ENCODE results near the gene TUBB.

Gene TUBB

DNA sequence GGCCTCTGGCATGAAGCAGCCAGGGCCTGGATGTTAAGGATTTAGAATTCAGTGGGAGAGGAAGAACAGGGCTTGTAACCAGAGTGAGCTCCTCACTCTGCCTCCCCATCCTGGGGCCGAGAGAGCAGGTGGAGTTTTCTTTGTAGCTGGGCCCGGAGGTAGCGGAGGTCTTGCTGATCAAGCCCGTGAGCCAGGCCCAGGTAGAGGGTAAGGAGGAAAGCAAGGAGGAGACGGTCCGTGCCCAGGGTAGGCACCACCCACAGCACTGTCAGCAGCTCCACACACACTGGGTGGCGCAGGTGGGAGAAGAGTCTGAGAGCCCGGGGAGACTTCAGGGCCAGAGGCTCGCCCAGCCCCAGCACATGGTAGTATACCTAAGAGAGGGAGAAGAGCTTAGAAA, 31.6 kb upstream of the TUBB start:
- no peak for TF ChIP-seq CTCF (conservative IDR thresholded peaks at IDR 0.05; ENCODE audit: low read depth)
- CTCF ChIA-PET = interaction anchor here (0.7 to 1.0 kb wide), 2 partner anchors 20 to 33 kb away, joined by 3 to 7 read pairs; no protein-coding TSS in a partner anchor
- DNase-seq (ENCODE audit: low spot score) = no peak
- peak overlapping the region; percentile 97 for H3K27ac ChIP-seq
- POLR2A ChIA-PET (ENCODE audit: low non-redundant PET) = no interaction called here

GRCh38 chr6:30689022-30689865, 30.9 kb upstream of the TUBB start:
- CTCF ChIA-PET = interaction anchor here (0.6 to 1.0 kb wide), 4 partner anchors 21 to 236 kb away, joined by 3 to 7 read pairs (median 3); no protein-coding TSS in a partner anchor
- POLR2A ChIA-PET (ENCODE audit: low non-redundant PET) = interaction anchor here (2.9 kb wide), 1 partner anchor 28 kb away, joined by 12 read pairs; the partner anchor contains the start of gene MDC1
- no peak for DNase-seq (ENCODE audit: low spot score)
- no peak for TF ChIP-seq CTCF (conservative IDR thresholded peaks at IDR 0.05; ENCODE audit: low read depth)
- peak overlapping the region; percentile 97 for H3K27ac ChIP-seq

DNA sequence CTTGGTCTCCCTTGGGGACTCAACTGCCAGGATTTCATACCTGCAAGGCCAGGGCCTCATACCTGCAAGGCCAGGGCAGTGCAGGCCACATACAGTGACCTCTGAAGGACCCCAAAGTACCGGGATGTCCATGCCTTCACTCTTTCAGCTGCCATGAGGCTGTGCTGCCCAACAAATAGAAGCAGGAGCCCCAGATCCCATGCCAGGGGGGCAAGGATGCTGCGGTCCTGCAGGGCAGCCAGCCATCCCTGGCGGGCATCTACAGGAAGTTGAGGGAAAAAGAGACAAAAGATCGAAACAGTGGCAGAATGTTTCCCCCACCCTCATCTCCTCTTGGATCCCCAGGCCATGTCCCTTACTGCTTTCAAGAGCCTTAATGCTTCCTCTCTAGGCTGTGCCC, 30.2 kb upstream of the TUBB start:
- POLR2A ChIA-PET (ENCODE audit: low non-redundant PET) = interaction anchor here (0.6 to 2.9 kb wide), 3 partner anchors 13 to 32 kb away, joined by 3 to 12 read pairs (median 3); partner anchors contain the start of gene MDC1
- no peak for TF ChIP-seq CTCF (conservative IDR thresholded peaks at IDR 0.05; ENCODE audit: low read depth)
- no peak for DNase-seq (ENCODE audit: low spot score)
- CTCF ChIA-PET = interaction anchor here (0.7 kb wide), 1 partner anchor 237 kb away, joined by 3 read pairs; no protein-coding TSS in a partner anchor
- H3K27ac ChIP-seq = peak overlapping the region; percentile 97

GRCh38 chr6:30690403-30691207, 29.5 kb upstream of the TUBB start, which contains the start of gene NRM:
Gene NRM (minus strand): TSS chr6:30690984. CDS start chr6:30690974, 10 bp downstream.
- ChIA-PET POLR2A (ENCODE audit: low non-redundant PET) (interaction anchor here (0.6 to 2.9 kb wide), 4 partner anchors 13 to 31 kb away, joined by 3 to 12 read pairs (median 3); partner anchors contain the start of gene MDC1), CTCF (interaction anchor here (1.6 kb wide), 1 partner anchor 32 kb away, joined by 8 read pairs; no protein-coding TSS in a partner anchor)
- no peak for TF ChIP-seq CTCF (conservative IDR thresholded peaks at IDR 0.05; ENCODE audit: low read depth)
- H3K27ac ChIP-seq = peak within 1 kb of the TSS; percentile 97
- peak; percentile 89 for DNase-seq (ENCODE audit: low spot score)

DNA sequence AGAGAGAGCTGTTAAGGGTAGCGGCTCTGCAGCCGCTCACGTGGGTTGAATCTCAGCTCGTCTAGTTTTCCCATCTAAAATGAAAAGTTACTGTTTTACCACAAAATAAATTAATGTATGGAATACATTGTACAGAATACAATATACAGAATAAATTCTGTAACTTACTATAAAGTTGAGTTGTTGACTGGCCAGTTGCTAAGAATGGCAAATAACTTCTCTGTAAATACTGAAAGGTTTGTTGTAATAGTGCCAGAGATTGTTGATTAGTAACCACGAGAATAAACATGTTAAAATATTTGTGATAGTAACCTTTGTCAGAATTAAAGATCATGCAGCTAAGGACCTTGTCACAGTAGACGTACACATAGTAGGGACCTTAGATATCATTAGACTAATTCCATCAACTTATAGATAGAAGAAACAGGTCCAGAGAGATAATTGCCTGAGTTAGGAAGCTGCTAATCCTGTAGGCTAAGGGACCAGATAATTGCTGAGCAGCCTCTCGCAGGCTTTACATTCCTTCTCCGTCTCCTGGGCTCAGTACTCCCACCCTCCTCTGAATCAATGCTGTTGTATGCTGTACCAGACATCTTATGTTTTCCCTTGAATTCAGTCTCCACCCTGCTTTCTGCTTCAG, 28.8 kb upstream of the TUBB start:
- no peak for TF ChIP-seq CTCF (conservative IDR thresholded peaks at IDR 0.05; ENCODE audit: low read depth)
- ChIA-PET CTCF (interaction anchor here (1.6 kb wide), 1 partner anchor 31 kb away, joined by 8 read pairs; no protein-coding TSS in a partner anchor), POLR2A (ENCODE audit: low non-redundant PET) (interaction anchor here (0.6 to 2.9 kb wide), 3 partner anchors 26 to 30 kb away, joined by 3 to 12 read pairs (median 3); partner anchors contain the start of gene MDC1)
- DNase-seq (ENCODE audit: low spot score) = no peak
- peak overlapping the region; percentile 97 for H3K27ac ChIP-seq

All from RWPE1 (cell line).